GM19455 (cell line): ENCODE data around the gene SLC27A4.

ENCODE experiments used
- ATAC-seq: cut with Tn5 transposase; IDR thresholded peaks from one replicate; pipeline ENCODE4 v1.9.1; 2021; ENCODE audit not compliant: unreplicated experiment

Gene SLC27A4

DNA sequence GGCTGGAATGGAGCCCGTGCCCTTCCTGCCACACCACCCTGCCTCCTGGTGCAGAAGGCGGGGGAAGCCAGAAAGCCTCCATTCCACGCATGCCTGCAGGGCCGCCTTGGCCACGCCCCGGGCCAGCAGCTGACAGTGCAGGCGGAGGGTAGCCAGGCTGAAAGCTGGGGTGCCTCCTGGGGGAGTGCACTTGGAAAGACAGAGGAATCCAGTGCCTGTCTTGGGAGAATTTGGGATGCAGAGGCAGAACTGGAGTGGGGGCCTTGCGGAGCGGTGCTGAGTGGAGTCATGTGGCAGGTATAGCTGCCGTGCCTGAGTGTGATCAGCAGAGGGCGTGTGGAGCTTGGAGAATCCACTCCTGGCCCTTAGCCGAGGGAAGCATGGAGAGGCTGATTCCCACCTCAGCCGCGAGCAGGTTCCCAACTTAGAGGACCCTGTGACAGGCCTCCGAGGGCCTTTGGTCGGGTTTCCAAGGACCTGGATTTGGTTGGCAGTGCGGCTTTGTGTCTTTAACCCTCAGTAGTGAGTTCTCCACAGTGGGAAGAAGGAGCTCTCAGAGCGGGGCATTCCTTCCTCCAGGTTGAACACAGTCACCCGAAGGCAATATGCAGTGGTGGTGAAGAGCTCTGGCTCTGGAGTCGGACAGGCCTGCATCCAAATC, 21.8 kb downstream of the SLC27A4 start:
- ATAC-seq = peak; percentile 60

DNA sequence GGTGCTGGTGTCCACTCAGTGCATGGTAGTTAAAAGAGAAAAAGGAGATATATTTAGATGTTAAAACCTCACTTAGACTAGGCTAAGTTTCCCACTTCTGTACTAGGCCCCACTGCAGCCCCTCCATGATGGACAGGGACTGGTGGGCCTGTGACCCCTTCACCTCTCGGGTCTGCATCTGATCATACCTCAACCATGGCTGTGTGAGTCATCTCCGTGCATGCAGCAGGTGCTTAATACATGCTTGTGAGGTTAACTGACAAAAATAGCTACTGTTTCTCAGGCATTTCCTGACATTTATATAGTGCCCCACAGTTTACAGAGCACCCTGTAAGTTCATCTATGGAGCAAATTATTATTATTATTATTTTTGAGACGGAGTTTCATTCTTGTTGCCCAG, 22.4 kb downstream of the SLC27A4 start:
- no peak for ATAC-seq

DNA sequence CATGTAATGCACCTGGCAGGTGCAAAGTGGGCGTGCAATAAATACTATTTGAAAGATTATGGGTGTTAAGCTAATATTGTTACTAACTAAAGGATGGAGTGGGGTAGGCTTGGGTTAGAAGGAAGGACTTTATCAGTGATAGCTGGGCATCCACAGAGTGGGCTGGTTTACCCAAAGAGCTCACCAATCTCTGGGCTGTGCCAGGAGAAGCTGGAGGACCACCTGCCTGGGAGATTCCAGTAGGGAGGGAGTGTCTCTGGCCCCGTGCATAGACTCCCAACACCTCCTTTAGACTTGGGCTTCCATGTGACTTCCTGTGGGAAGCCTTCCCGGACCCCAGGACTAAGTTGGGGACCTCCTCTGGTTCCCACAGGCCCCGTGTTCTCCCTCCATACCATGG, 25.2 kb downstream of the SLC27A4 start:
- ATAC-seq = no peak

DNA sequence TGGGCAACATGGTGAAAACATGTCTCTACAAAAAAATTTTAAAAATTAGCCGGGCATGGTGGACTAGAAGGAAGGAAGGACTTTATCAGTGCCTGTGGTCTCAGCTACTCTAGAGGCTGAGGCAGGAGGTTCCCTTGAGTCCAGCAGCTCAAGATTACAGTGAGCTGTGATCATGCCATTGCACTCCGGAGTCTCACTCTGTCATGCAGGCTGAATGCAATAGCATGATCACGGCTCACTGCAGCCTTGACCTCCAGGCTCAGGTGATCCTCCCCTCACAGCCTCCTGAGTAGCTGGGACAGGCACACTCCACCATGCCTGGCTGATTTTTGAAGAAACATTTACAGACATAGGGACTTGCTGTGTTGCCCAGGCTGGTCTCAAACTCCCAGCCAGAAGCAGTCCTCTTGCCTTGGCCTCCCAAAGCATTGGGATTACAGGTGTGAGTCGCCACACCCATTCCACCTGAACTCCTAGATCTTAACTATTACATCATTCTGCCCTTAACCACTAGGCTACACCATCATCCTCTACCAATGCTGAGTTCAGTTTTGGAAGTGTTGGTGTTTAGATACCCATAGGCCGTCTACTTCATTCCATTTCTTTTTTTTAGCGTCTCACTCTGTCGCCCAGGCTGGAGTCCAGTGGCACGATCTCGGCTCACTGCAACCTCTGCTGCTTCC, 28.8 kb downstream of the SLC27A4 start:
- ATAC-seq = no peak

DNA sequence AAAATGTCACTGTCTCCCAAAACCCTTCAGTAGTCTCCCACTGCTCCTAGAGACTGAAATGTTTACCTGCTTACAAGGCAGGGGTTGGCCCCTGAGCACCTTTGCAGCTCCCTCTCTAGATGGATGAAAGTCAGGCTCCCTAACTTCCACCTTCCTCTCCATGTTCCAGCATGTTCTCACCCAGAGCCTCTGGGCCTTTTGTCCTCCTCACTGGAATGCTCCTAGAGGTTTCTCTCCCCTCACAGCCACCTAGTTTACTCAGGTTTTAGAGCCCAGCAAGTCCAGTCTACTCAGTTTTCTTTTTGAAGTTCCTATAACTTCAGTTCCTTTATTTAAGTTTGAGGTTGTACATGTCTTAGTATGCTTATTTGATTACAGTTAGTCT, 30.0 kb downstream of the SLC27A4 start:
- ATAC-seq = no peak

DNA sequence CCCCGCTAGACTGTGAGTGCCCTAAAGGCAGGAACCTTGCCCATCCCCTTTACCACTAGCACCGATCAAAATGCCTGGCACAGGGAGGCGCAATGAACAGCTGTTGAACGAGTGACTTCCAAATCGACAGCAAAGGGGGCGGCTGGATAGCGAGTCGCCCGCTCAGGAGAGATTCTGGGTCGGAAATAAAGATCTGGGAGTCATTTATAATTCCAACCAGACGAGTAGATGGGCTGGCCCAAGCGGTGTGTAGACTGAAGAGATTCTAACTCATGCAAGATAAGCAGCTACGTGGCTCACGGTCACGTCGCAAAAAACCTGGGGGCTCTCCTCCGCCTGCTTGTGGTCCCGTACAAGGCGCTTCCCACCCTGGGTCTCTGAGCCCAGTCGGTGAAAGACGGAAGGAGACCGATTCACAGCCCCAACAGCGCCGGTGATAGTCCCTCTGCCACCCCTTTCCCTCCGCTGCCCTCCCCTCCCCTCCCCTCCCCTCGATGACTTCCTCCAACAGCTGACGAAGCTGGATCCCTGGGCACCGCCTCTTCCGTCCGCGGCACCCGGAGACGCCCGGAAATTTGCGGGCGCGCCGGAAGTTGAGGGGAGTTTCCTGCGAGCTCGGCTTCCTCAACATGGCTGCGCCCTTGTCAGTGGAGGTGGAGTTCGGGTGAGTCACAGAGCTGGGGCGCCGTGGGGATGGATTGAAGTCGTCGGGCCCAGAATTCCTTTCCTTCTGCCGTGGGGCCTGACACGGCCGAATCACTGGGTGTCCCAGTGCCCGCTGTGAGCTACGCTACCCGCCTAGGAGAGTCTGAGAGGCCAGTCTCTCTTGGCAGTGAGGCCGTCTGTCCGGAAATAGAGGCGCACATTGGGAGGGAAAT, 30.7 kb downstream of the SLC27A4 start, which contains the start of gene URM1:
URM1 (plus strand) TSS at position 623 of the 878 bp plus-strand sequence; CDS start at position 630, 7 bp downstream.
- ATAC-seq = peak; percentile 88

DNA sequence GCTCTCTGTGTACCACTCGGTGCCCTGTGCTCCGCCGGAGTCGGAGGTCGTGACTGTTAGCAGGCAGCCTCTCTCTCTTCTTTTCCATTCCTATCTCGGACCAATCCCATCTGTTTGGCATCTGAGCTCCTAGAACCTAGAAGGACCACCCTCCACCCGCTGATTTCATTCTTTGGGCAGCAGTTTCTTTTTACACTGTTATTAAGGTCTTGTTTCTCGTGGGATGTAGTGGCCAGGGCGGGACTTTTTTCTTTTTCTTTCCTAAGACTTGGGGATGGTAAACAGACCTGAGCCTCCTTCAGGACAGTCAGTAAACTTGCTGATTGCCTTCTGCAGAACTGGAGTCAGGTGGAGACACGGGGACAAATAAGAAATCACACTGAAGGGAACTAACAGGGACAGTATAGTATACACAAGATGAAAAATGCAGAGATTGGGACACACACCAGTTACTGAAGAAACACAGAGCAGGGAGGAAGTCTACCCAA, 31.3 kb downstream of the SLC27A4 start:
- no peak for ATAC-seq

DNA sequence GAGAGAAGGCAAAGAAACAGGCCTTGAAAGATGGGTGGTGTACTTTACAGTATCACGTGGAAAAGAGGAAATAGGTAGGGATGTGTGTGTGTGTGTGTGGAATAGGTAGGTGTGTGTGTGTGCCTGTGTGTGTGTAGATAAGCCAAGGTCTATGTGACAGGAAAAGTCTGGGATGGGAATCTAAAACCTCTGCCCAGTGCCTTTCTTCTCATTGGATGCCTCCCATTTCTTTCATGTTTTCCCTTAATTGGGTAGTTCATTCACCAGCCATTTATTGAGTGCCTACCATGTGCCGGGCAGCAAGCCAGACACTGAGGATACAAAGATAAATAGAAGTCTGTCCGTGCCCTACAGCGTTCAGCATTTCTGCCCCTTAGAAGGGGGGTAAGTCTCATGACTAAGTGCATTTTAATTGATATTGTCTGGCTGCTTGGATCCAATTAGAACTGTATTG, 31.9 kb downstream of the SLC27A4 start:
- ATAC-seq = no peak

DNA sequence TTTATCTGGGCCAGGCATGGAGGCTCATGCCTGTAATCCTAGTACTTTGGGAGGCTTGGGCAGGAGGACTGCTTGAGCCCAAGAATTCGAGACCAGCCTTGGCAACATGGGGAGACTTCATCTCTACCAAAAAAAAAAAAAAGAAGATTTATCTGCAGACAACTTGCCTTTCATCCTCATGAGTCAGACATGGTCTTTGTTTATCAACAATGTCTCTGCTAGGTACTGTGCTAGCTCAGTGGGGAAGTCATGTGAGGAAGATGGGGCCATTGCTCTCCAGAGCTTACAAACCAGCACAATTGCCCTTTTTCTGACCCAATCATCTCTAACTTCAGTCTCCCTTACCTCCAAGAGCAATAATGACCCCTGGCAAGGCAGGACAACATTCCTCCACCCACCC, 32.5 kb downstream of the SLC27A4 start:
- ATAC-seq = no peak

DNA sequence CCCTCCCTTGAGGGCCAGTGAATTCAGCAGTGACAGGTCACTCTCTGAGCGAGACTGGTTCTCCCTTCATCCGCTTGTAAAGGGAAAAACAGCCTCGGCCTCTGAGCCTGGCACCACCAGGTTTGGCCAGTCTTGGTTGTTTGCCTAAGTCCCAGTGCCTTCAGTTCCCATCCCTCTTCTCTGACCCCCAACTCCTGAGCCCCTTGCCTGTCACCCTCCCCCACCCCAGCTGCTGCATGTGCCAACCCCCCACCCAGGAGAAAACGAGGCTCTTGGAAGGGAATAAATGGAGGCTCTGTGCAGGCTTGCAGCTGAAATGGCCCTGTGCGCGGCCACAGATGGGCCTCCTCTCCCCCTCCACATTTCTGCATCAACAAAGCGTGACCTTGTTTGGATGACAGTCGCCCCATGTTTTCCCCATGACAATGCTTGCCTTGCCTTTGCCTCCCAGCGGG, 33.9 kb downstream of the SLC27A4 start:
- ATAC-seq = no peak

DNA sequence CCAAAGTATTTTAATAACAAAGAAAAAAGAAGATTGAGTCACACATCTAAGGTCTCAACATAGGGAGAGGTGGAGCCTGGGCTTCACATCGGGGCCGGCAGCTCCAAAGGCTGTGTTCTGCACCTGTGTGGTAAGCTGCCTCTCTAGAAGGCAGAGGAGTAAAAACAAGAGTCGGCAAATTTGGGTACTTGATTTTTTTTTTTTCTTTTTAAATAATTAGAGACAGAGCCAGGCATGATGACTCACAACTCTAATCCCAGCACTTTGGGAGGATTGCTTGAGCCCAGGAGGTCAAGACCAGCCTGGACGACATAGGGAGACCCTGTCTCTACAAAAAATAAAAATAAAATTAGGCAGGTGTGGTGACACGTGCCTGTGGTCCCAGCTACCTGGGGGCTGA, 35.5 kb downstream of the SLC27A4 start:
- ATAC-seq = no peak

DNA sequence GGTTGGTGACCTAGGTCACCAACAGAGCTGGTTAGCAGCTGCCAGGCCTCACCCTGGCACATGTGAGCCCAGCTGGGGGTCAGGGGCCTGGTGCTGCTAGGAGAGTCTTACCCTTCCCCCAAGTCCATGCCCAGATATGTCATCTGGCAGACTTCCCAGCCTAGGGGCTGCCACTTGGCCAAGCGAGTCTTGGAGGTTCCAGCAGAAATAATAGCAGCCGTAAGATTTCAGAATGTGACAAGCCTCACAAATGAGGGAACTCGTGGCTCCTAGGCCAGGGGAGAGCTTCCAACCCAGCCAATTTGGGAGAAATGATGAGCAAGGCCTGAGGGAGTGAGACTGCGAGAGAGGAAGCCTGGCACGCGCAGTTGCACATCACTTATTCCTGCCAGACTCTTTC, 41.9 kb downstream of the SLC27A4 start:
- no peak for ATAC-seq

DNA sequence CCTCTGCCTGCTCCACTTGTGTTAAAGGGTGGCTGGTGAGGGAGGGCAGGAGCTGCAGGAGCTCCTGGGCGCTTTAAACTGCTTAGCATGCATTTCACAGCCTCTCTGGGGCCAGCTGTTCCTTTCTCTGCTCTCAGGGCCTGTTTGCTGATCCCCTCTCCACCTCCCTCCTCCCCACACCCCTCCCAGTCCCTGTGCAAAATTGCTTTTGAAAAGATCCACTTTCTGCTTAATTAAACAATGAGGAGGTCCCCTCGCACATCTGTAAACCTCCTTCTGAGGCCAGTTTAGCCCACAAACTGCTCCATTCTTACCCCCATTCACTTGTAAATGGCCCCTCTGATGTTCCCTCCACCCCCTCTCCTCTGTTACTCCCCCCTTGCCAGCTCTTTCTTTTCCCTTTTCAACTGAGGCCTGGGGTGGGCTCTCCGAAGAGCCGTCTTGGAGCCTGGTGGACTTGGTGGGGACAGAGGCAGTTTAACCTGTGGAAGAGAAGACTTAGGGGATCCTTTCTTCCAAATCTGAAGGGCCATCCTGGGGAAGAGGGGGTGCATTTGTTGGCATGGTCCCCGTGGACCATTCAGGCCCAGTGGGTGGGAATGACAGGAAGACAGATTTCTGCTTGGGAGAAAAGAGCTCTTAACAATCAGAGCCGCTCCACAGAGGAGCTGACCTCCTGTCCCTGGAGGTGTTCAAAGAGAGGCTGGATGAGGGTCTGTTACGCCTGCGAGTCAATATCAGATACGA, 42.9 kb downstream of the SLC27A4 start:
- ATAC-seq = no peak

DNA sequence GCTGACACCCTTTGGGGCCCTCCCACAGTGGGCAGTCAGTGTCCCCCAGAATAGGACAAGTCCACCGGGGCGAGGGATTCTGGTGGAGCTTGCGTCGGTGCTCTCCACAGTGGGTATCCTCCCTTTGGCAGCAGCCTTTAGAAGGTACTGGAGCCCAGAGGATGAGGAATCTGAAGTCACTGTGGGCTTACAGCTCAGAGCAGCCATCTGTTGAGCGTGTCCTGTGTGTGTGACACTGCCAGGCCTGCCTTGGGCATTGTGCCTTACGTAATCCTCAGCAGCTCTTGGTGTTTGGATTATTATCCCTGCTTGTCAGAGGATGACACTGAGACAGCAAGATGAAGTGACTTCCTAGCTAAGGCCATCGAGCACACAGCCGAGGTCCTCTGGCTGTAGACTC, 43.5 kb downstream of the SLC27A4 start:
- ATAC-seq = no peak

DNA sequence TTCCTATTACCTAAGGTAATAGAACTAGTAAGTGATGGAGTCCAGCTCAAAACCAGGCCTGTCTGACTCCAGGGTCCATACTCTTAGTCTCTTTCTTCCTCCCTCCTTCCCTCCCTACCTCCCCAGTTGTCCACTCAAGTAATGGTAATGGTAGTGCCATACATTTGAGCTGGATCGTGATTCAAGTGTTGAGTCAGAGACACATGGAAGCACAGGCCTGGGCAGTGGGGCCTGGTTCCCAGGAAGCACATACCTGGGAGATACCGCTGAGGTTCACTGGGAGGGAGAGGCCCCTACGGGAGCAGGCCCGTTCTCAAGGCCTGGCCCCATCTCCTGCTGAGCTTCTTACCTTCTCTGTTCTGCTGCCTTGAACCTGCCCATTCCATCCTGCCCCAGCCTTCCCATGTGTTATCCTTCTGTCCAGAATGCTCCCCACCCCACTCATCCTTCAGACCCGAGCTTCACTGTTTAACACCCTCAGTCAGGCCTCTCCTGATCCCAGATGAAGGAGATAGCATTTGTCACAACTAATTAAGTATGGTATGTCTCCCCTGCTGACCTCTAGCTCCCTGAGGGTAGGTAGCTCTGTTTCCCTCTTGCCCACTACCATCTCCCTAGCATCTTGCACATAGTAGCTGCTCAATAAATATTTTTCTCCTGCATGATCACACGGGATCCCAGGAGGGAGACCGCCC, 44.6 kb downstream of the SLC27A4 start:
- ATAC-seq = no peak

DNA sequence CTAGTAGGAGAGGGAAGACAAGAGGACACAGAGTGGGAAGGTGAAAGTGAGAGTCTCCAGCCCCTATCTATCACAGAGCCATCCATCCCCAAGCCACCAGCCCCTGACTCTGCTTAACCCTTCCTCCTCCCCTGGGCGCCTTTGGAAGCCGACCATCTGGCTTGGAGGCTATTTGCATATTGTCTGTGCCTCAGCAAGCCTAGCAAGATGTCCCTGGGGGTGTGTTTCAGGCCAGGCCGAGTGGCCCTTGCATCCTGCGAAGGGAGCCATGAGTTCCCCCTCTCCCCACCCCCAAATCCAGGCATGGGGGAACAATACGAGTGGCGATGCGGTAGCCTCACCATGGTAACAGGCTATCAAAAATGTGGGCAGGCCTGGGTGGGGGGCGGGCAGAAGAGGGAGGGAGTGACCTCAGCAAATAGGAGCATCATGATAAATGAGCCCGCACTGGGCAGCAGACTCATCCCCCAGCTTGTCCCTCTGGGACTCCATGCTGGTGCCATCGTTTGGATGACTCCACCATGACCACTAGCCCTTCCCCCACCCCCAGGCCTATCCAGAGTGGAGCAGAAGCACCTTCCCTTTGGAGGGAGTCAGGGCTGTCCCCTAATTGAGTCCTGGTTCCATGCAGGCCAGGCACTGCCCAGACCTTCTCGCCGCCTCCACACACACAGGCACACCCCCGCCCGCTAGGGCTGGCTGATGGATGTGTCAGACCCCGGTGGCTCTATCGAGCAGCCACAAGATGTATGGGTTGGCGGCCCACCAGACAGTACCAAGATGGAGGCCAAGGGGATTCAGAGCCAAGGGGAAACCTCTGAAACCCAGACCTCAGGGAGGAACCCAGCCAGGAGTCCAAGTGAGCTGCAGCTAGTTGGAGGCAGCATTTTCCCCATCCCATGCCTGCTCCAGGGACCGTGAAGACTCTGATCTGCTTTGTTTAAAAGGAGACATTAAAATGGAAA, 45.5 kb downstream of the SLC27A4 start:
- no peak for ATAC-seq

DNA sequence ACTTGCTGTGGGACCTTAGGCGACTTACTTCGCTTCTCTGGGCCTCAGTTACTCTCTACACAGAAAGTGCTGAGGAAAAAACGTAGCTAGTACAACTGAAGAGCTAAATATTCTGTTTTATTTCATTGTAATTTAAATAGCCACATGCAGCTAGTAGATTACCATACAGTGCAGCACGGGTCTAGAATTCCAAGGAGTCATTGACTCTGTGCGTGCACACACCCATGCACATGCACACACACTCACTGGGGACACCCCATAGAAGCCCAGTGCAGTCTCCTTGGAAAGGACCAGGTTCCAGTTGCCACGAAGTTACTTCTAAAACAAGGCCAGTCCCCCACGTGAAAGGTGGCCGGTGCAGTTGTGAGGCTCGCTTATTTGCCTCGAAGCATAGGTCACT, 47.8 kb downstream of the SLC27A4 start:
- ATAC-seq = no peak

DNA sequence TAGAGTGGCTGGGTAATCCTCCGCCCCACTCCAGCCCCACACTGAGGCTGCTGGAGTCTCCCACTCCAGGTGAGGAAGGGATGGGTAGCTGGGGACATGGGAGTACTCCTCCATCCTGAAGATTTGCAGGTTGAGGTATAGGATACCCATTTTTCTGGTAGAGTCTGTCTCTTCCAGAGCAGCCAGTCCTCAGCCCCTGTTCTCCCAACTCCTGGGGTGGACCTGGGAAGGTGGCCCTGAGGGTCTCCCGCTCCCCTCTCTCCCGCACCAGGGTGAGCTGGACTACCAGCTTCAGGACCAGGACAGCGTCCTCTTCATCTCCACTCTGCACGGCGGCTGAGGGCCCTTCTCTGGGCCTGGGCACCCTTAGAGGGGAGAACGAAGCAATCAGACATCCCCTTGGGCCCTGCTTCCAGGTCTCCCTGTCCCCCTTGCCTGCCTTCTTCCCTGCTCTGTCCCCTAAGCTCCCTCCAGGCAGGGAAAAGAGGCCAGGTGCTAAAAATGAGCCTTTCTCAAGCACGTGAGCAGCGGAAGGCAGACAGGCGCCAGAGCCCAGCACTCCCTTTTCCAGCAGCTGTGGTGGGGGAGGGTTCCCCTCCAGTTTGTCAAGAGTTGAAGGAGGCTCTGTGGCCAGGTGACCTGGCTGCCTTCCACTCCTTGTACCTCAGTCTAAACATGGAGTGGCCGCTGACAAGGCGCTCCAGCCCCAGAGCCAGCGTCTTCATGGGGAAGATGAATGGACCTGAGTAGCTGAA, 49.2 kb downstream of the SLC27A4 start:
- ATAC-seq = no peak
